A673 (cell line): Measurements from ENCODE around the gene HMGB4. TPM values are rescaled to one million over a fixed set of nuclear protein-coding genes. Genes with fewer than 3 reads are reported as not detected.

Source experiments
- BruUV-seq: library from RNA; stranded (reverse); fragments of 400-500 nt; replicated peaks from 2 replicates; lab custom pipeline; 2021; lab: Mats Ljungman, UMichigan
- CTCF ChIA-PET: fragments of 300-600 bp; sonication (Branson Sonifier 250); formaldehyde crosslinking; loops from one replicate; lab custom pipeline; 2022; ENCODE audit warnings: antibody characterized with exemption; lab: Charles Lee
- POLR2A ChIA-PET: fragments of 300-600 bp; sonication (Branson Sonifier 250); formaldehyde crosslinking; loops from one replicate; lab custom pipeline; 2022; ENCODE audit warnings: antibody characterized with exemption; ENCODE audit not compliant: low non-redundant PET; lab: Charles Lee
- DNase-seq: peaks from one replicate; pipeline ENCODE4 v3.0.0-alpha.2; 2015; ENCODE audit warnings: low spot score
- H3K27ac ChIP-seq: fragments of 200-600 bp; sonication (generic); 2 replicates; pipeline ENCODE4 v1.5.1; 2016; ENCODE audit warnings: mixed run types, low read depth, mild to moderate bottlenecking, mixed read lengths, antibody characterized with exemption, low read length; ENCODE audit not compliant: poor library complexity, severe bottlenecking
- H3K27me3 ChIP-seq: fragments of 200-600 bp; sonication (generic); replicated peaks from 2 replicates; pipeline ENCODE4 v1.6.1; 2017; ENCODE audit warnings: mixed run types, low read depth, mild to moderate bottlenecking, mixed read lengths, antibody characterized with exemption, low read length; ENCODE audit not compliant: insufficient read depth, poor library complexity
- H3K36me3 ChIP-seq: fragments of 200-600 bp; sonication (generic); 2 replicates; pipeline ENCODE4 v1.6.1; 2016; ENCODE audit warnings: mixed run types, mild to moderate bottlenecking, mixed read lengths, antibody characterized with exemption, low read length; ENCODE audit not compliant: insufficient read depth, poor library complexity, severe bottlenecking
- H3K4me1 ChIP-seq: fragments of 200-600 bp; sonication (generic); 2 replicates; pipeline ENCODE4 v1.6.1; 2017; ENCODE audit warnings: mixed run types, mild to moderate bottlenecking, mixed read lengths, antibody characterized with exemption, low read length; ENCODE audit not compliant: insufficient read depth, poor library complexity, severe bottlenecking
- H3K4me3 ChIP-seq: fragments of 200-600 bp; sonication (generic); 2 replicates; pipeline ENCODE4 v1.5.1; 2016; ENCODE audit warnings: low read depth, mixed run types, mild to moderate bottlenecking, mixed read lengths, low read length; ENCODE audit not compliant: poor library complexity, severe bottlenecking
- H3K9me3 ChIP-seq: fragments of 200-600 bp; sonication (generic); 2 replicates; pipeline ENCODE4 v1.6.1; 2016; ENCODE audit warnings: mixed run types, low read depth, mild to moderate bottlenecking, mixed read lengths, antibody characterized with exemption, low read length; ENCODE audit not compliant: poor library complexity, severe bottlenecking
- EZH2 ChIP-seq: fragments of 200-600 bp; sonication (generic); IDR thresholded peaks from 2 replicates; pipeline ENCODE4 v1.6.1; 2017; ENCODE audit warnings: borderline replicate concordance, low read depth, mild to moderate bottlenecking, mixed read lengths, antibody characterized with exemption, low read length; ENCODE audit not compliant: poor library complexity, severe bottlenecking
- intact Hi-C: fragments of 100-400 bp; cut with micrococcal nuclease; formaldehyde crosslinking; loops from one replicate; pipeline ENCODE4 v1.10.0; 2022; ENCODE audit not compliant: unreplicated experiment
- total RNA-seq: library from RNA; stranded (reverse); gene quantifications from 2 replicates; pipeline ENCODE4 v1.2.3, GENCODE V29; 2021
- TF ChIP-seq, protein P1 (sequence below): fragments of 300-800, 200-600 bp; sonication (generic); conservative IDR thresholded peaks from 2 replicates; pipeline ENCODE4 v1.5.1; 2017; ENCODE audit warnings: low read depth, mild to moderate bottlenecking, antibody characterized with exemption, low read length, moderate library complexity, mixed read lengths

The HMGB4 gene
- total RNA-seq, 1 experiment from 2014 or later, result not detected

DNA sequence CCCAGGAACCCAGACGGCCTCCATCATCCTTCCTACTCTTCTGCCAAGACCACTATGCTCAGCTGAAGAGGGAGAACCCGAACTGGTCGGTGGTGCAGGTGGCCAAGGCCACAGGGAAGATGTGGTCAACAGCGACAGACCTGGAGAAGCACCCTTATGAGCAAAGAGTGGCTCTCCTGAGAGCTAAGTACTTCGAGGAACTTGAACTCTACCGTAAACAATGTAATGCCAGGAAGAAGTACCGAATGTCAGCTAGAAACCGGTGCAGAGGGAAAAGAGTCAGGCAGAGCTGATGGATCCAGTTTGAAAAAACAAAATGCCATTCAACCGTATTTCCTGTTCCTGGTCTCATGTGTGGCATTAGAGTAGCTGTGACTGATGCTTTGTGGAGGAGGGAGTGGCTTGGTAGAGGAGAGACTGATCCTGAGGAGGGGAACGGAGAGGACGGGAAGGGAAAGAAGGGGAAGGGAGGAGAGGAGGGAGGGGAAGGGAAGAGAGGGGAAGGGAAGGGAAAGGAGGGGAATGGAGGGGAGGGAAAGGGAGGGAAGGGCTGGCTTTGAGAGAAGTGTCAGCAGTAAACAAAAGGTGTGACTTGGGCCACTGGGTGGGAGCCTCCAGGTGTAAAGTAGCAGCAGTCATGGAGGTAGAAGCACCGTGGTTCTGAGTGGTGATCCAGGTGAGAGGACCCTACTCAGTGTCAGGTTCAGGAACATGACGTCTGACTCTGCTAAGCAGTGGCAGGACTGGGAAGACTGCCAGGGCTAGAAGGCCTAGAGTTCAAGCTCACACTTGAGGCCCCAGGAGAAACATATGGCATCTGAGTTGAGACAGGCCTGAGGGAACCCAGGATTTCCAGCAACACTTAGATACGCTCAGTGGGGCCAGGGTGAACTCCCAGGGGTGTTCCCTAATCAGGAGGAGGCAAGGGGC lies 846 bp downstream of the HMGB4 start:
- CTCF ChIA-PET, result interaction anchor here (0.6 kb wide), 1 partner anchor 119 kb away, joined by 4 read pairs; no protein-coding TSS in a partner anchor

GRCh38 chr1:33866281-33866680 lies 2.4 kb downstream of the HMGB4 start:
- POLR2A ChIA-PET, result interaction anchor here (0.6 kb wide), 1 partner anchor 15 kb away, joined by 3 read pairs; no protein-coding TSS in a partner anchor
- BruUV-seq, result no TSS peak
- CTCF ChIA-PET, result no interaction called here
- intact Hi-C loops, result no loop called here
- Histone ChIP-seq H3K36me3 (no peaks in the 10 kb centered on the region), H3K4me3 (no peak overlapping the region), H3K27ac (no peak overlapping the region), H3K4me1 (peaks cover 4% of the 10 kb centered on the region), H3K27me3 (peaks cover 4% of the 10 kb centered on the region), H3K9me3 (no peaks in the 10 kb centered on the region)
- peak; percentile 21 for DNase-seq
- no peak for TF ChIP-seq EZH2
- TF ChIP-seq, protein P1, sequence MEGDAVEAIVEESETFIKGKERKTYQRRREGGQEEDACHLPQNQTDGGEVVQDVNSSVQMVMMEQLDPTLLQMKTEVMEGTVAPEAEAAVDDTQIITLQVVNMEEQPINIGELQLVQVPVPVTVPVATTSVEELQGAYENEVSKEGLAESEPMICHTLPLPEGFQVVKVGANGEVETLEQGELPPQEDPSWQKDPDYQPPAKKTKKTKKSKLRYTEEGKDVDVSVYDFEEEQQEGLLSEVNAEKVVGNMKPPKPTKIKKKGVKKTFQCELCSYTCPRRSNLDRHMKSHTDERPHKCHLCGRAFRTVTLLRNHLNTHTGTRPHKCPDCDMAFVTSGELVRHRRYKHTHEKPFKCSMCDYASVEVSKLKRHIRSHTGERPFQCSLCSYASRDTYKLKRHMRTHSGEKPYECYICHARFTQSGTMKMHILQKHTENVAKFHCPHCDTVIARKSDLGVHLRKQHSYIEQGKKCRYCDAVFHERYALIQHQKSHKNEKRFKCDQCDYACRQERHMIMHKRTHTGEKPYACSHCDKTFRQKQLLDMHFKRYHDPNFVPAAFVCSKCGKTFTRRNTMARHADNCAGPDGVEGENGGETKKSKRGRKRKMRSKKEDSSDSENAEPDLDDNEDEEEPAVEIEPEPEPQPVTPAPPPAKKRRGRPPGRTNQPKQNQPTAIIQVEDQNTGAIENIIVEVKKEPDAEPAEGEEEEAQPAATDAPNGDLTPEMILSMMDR, result no peak

More for the DNA sequence above, 846 bp downstream of the HMGB4 start:
- POLR2A ChIA-PET, result no interaction called here
- Histone ChIP-seq H3K27me3 (peaks cover 4% of the 10 kb centered on the region), H3K27ac (no peak overlapping the region), H3K36me3 (no peaks in the 10 kb centered on the region), H3K4me1 (peaks cover 4% of the 10 kb centered on the region), H3K4me3 (no peak overlapping the region), H3K9me3 (no peaks in the 10 kb centered on the region)
- TF ChIP-seq EZH2, result no peak
- TF ChIP-seq, protein P1, result no peak
- intact Hi-C loops, result no loop called here
- BruUV-seq, result no TSS peak
- no peak for DNase-seq

- POLR2A ChIA-PET, result no interaction called here
- intact Hi-C loops, result no loop called here
- H3K4me1 ChIP-seq, result peaks cover 4% of the 10 kb centered on the region
- DNase-seq, result no peak
- no peaks in the 10 kb centered on the region for H3K36me3 ChIP-seq
- CTCF ChIA-PET, result no interaction called here
- peaks cover 4% of the 10 kb centered on the region for H3K27me3 ChIP-seq
- H3K27ac ChIP-seq, result no peak overlapping the region
- TF ChIP-seq, protein P1, result no peak
- no peak for TF ChIP-seq EZH2
- H3K4me3 ChIP-seq, result no peak overlapping the region
- no TSS peak for BruUV-seq
- peaks cover under 1% of the 10 kb centered on the region for H3K9me3 ChIP-seq
These were observed 3.8 kb downstream of the HMGB4 start for GRCh38 chr1:33867684-33868083.
